ENCODE results near the gene LRMDA. TPM values are rescaled to one million over a fixed set of nuclear protein-coding genes. Genes with fewer than 3 reads are reported as not detected.

LRMDA gene
- total RNA-seq, 1 donor from 2014 or later = 29.9 TPM

DNA sequence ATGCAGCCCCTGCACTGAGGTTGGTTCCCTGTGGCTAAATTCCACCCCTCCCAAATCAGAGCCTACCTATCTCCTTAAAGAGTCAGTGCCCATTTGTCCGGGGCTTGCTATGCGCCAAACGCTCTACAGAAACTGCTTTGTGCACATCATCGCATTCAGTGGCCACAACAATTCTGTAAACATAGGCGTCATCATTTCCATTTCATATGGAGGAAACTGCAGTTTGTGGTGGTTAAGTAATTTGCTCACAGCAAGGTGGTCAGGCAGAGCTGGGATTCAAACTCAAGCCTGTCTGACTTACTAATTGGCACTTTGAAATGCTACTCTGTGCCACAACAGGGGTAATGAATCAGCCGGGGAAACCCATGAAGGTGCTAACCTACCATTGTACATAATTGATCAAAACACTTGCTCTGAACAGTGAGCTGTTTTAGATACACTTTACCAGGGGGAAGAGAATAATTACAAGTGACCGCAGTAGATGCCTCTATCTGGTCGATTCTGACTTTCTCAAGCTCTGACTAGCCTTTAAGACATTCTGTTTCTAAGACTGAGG, 775.5 kb downstream of the LRMDA start:
- DNase-seq (no peak), ATAC-seq (no peak)
- Histone ChIP-seq H3K9me3 (no peaks in the 10 kb centered on the region), H3K27me3 (ENCODE audit: low read depth) (no peaks in the 10 kb centered on the region), H3K4me1 (no peaks in the 10 kb centered on the region), H3K27ac (no peak overlapping the region), H3K36me3 (no peaks in the 10 kb centered on the region), H3K4me3 (no peak overlapping the region)
- intact Hi-C loops (cut with DNase I) = no loop called here
- TF ChIP-seq, protein P1, sequence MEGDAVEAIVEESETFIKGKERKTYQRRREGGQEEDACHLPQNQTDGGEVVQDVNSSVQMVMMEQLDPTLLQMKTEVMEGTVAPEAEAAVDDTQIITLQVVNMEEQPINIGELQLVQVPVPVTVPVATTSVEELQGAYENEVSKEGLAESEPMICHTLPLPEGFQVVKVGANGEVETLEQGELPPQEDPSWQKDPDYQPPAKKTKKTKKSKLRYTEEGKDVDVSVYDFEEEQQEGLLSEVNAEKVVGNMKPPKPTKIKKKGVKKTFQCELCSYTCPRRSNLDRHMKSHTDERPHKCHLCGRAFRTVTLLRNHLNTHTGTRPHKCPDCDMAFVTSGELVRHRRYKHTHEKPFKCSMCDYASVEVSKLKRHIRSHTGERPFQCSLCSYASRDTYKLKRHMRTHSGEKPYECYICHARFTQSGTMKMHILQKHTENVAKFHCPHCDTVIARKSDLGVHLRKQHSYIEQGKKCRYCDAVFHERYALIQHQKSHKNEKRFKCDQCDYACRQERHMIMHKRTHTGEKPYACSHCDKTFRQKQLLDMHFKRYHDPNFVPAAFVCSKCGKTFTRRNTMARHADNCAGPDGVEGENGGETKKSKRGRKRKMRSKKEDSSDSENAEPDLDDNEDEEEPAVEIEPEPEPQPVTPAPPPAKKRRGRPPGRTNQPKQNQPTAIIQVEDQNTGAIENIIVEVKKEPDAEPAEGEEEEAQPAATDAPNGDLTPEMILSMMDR (IDR thresholded peaks at IDR 0.05) = no peak

DNA sequence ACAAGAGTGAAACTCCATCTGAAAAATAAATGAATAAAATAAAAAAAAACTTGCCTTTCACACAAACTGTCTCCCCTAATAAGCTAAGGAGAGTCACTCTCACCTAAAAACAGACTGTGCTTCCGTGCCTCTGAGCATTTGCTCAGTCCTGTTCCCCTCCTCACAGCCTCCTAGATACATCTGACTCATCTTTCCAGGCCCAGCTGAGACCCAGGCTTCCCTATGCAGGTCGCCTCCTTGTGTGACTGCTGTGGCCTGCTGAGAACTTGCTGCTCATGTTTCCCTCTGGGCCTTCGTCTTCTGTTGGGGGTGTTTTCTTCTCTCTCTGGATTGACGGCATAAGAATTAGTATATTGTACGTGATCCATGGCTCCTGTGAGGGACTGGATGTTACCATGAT, 777.7 kb downstream of the LRMDA start:
- no peak for DNase-seq
- TF ChIP-seq, protein P1 (IDR thresholded peaks at IDR 0.05) = no peak
- H3K4me3 ChIP-seq = no peak overlapping the region
- no peaks in the 10 kb centered on the region for H3K9me3 ChIP-seq
- H3K27me3 ChIP-seq (ENCODE audit: low read depth) = no peaks in the 10 kb centered on the region
- H3K4me1 ChIP-seq = no peaks in the 10 kb centered on the region
- H3K27ac ChIP-seq = no peak overlapping the region
- ATAC-seq = no peak
- intact Hi-C loops (cut with DNase I) = no loop called here
- no peaks in the 10 kb centered on the region for H3K36me3 ChIP-seq

DNA sequence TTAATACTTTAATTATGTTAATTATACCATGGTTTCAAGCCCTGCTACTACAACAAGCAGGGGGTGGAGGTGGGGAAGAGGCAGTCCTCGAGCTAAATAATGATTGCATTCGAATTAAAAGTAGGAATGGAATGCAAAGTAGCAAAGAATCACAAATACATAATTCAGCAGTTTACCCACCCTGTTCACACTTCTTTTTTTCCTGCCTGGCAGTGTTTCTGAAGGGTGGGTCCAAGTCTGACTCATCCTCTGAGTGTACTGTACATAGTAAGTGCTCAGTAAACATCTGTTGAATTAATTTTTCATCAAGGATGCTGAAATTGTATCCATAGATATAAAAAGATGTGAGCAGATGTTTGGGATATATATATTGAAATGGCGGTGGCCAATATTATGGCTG, 778.8 kb downstream of the LRMDA start:
- Histone ChIP-seq H3K4me3 (no peak overlapping the region), H3K27ac (no peak overlapping the region), H3K36me3 (no peaks in the 10 kb centered on the region), H3K9me3 (no peaks in the 10 kb centered on the region), H3K27me3 (ENCODE audit: low read depth) (no peaks in the 10 kb centered on the region), H3K4me1 (no peaks in the 10 kb centered on the region)
- TF ChIP-seq, protein P1 (IDR thresholded peaks at IDR 0.05) = no peak
- intact Hi-C loops (cut with DNase I) = no loop called here
- ATAC-seq = no peak
- no peak for DNase-seq

DNA sequence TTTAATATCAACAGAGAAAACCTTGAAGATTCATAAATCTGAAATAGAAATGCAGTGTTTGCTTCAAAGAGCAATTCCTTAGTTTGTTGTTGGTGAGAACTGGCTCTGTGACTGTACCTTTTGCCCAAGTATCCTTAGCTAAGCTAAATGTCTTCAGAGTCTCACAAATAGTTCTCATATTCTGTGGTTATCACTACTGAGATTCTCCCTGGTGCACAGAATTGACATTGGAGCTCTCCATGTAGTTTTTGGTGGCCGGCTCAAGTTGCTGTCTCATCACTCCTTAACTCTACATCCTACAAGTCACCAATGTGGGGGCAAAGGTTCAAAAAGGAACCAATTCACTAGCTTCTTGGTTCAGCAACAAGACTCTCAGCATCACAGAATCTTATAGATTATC, 780.3 kb downstream of the LRMDA start:
- H3K4me1 ChIP-seq = no peaks in the 10 kb centered on the region
- no peak overlapping the region for H3K27ac ChIP-seq
- intact Hi-C loops (cut with DNase I) = no loop called here
- H3K4me3 ChIP-seq = no peak overlapping the region
- no peaks in the 10 kb centered on the region for H3K9me3 ChIP-seq
- no peaks in the 10 kb centered on the region for H3K27me3 ChIP-seq (ENCODE audit: low read depth)
- ATAC-seq (no peak), DNase-seq (no peak)
- H3K36me3 ChIP-seq = no peaks in the 10 kb centered on the region
- TF ChIP-seq, protein P1 (IDR thresholded peaks at IDR 0.05) = no peak

DNA sequence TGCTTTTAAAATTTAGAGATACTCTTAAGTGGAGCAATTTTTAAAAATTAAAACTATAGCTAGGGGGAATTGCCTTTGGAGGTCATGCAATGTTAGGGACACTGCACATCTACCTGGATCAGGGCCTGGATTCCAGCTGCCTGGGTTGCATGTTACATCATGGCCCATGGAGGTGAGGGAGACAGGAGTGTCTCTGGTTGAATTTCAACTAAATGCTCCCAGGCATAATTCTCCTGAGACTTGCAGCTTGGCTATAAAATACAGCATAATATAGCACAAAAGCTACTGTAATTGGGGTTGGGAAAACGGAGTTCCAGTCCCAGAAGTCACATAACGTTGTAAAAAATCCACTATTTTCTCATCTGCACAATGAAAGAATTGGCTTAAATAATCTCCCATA, 782.5 kb downstream of the LRMDA start:
- TF ChIP-seq, protein P1 (IDR thresholded peaks at IDR 0.05) = no peak
- Histone ChIP-seq H3K27ac (no peak overlapping the region), H3K36me3 (no peaks in the 10 kb centered on the region), H3K27me3 (ENCODE audit: low read depth) (no peaks in the 10 kb centered on the region), H3K4me3 (no peak overlapping the region), H3K9me3 (no peaks in the 10 kb centered on the region), H3K4me1 (no peaks in the 10 kb centered on the region)
- DNase-seq (no peak), ATAC-seq (no peak)
- intact Hi-C loops (cut with DNase I) = no loop called here

DNA sequence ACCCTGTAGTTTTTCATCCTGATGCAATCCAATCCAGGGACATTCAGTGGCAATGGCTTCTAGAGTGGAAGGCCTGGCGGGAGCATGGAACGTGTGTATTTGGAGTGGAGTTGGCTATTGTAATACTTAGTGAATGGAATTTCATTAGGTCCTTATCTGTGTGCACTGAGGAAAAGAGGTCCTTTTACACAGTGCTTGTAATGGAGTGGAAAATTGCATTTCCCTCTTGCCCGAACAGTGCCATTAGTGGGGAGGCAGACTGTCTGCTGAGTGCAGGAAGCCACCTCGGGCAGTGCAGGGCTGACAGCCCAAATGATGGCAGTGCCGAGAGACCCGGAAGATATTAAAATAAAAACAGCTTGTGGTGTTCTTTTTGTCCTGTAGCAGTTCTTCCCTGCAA, 786.6 kb downstream of the LRMDA start:
- Histone ChIP-seq H3K4me3 (no peak overlapping the region), H3K36me3 (no peaks in the 10 kb centered on the region), H3K27ac (no peak overlapping the region), H3K9me3 (no peaks in the 10 kb centered on the region), H3K27me3 (ENCODE audit: low read depth) (no peaks in the 10 kb centered on the region), H3K4me1 (no peaks in the 10 kb centered on the region)
- peak; percentile 59 to 71 for ATAC-seq
- intact Hi-C loops (cut with DNase I) = no loop called here
- TF ChIP-seq, protein P1 (IDR thresholded peaks at IDR 0.05) = no peak
- DNase-seq = no peak
